ENCODE results near the gene CNIH2. TPM values are rescaled to one million over a fixed set of nuclear protein-coding genes. Genes with fewer than 3 reads are reported as not detected.
"Not testable (repeated sequence)": the region's sequence is repeated elsewhere in the genome, so short reads cannot be mapped to it uniquely, and the experiment has no call there.

Gene CNIH2
- total RNA-seq, 1 donor from 2014 or later = 1.7 TPM

DNA sequence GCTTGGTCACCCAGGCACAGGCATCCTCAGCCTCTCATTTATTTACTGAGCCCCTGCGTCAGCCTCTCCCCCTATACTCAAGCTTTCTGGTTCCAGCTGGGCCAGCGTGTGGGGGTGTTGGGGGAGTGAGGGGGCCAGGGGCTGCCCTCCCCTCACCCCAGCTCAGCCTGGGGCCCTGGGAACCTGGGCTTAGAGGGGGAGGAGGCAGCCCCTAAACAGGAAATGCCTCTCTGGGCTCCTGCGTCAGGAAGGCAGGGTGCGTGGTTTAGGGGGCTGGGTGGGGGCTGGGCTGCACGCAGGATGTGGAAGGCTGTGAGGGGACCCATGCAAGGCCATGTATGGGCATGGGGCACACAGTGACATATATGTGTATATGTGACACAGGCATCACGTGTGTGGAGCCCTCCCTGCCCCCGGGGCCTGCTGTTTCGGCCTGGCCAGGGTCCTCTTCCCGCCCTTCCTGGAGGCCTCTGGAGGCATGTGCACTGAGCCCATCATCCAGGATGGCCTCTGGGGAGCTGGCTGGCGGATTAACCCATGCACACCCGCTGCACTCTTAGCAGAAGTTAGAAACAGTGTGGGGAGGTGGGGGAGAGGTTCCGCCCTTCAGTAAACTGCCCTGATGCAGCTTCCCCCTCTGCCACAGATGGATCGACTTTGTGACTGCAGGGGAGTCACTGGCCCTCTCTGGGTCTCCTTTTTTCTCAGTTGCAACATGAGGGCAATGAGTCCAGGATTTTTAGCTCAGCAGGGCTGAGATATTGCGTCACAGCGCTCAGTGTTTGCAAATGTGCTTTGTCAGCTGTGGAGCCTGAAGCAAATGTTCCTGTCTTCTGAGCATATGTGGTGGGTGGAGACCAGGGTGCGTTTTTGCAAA is 40.0 kb downstream of the CNIH2 start:
- peak overlapping the region; percentile 44 for H3K27ac Mint-ChIP-seq
- intact Hi-C loops (cut with micrococcal nuclease) = no loop called here
- H3K4me1 Mint-ChIP-seq (ENCODE audit: low read depth) = peaks cover 29% of the 10 kb centered on the region
- H3K27me3 Mint-ChIP-seq (ENCODE audit: insufficient read depth) = peaks cover 13% of the 10 kb centered on the region
- DNase-seq (ENCODE audit: low spot score) = no peak
- peaks cover 2% of the 10 kb centered on the region for H3K36me3 Mint-ChIP-seq (ENCODE audit: low read depth)
- peaks cover 5% of the 10 kb centered on the region for H3K9me3 Mint-ChIP-seq
- peak overlapping the region; percentile 7 for H3K4me3 Mint-ChIP-seq

DNA sequence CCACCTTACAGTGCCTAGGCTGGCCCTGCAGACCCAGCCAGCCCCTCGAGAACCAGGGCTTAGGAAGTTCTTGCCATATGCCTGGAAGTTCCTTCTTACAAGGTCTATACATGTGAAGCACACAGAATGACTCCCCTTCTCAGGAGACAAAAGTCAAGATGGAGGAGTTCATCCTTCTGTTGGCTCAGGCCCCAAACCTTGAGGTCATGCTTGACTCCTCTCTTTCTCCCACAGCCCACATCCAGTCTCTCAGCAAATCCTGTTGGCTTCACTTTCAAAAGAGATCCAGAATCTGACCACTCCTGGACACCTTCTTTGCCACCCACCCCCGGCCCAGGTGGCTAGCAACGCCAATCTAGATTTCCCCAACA is 40.6 kb downstream of the CNIH2 start:
- intact Hi-C loops (cut with micrococcal nuclease) = no loop called here
- H3K27ac Mint-ChIP-seq = no peak overlapping the region
- peaks cover 5% of the 10 kb centered on the region for H3K9me3 Mint-ChIP-seq
- H3K4me1 Mint-ChIP-seq (ENCODE audit: low read depth) = peaks cover 29% of the 10 kb centered on the region
- no peak overlapping the region for H3K4me3 Mint-ChIP-seq
- peaks cover 2% of the 10 kb centered on the region for H3K36me3 Mint-ChIP-seq (ENCODE audit: low read depth)
- H3K27me3 Mint-ChIP-seq (ENCODE audit: insufficient read depth) = peaks cover 13% of the 10 kb centered on the region
- DNase-seq (ENCODE audit: low spot score) = no peak

DNA sequence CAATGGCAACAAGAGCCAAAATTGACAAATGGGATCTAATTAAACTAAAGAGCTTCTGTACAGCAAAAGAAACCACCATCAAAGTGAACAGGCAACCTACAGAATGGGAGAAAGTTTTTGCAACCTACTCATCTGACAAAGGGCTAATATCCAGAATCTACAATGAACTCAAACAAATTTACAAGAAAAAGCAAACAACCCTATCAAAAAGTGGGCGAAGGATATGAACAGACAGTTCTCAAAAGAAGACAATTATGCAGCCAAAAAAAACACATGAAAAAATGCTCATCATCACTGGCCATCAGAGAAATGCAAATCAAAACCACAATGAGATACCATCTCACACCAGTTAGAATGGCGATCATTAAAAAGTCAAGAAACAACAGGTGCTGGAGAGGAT is 42.3 kb downstream of the CNIH2 start:
- Mint-ChIP-seq H3K4me1 (ENCODE audit: low read depth) (peaks cover 22% of the 10 kb centered on the region), H3K27me3 (ENCODE audit: insufficient read depth) (peaks cover 13% of the 10 kb centered on the region)
- intact Hi-C loops (cut with micrococcal nuclease); H3K36me3 Mint-ChIP-seq (ENCODE audit: low read depth); H3K27ac Mint-ChIP-seq; H3K4me3 Mint-ChIP-seq; DNase-seq (ENCODE audit: low spot score); H3K9me3 Mint-ChIP-seq: not testable (repeated sequence)

DNA sequence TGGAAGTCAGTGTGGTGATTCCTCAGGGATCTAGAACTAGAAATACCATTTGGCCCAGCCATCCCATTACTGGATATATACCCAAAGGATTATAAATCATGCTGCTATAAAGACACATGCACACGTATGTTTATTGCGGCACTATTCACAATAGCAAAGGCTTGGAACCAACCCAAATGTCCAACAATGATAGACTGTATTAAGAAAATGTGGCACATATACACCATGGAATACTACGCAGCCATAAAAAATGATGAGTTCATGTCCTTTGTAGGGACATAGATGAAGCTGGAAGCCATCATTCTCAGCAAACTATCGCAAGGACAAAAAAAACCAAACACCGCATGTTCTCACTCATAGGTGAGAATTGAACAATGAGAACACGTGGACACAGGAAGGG is 42.8 kb downstream of the CNIH2 start:
- H3K4me1 Mint-ChIP-seq (ENCODE audit: low read depth) = peaks cover 25% of the 10 kb centered on the region
- H3K36me3 Mint-ChIP-seq (ENCODE audit: low read depth); intact Hi-C loops (cut with micrococcal nuclease): not testable (repeated sequence)

DNA sequence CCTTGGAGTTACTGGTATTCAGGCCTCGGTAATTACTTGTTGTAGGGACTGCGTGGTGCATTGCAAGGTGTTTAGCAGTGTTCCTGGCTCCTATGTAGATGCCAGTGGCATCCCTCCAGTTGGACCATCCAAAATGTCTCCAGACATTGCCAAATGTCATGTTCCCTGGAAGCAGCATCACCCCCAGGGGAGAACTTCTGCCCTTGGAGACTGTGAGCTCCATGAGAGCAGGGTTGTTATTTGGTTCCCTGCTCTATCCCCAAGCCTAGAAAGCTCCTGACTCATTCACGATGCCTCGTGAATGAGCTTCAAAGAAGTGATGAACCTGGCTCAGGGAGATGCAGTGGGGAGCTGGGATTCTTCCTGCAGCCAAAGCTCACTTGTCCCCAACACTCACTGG is 43.6 kb downstream of the CNIH2 start:
- DNase-seq (ENCODE audit: low spot score) = no peak
- intact Hi-C loops (cut with micrococcal nuclease) = no loop called here
- peaks cover 29% of the 10 kb centered on the region for H3K4me1 Mint-ChIP-seq (ENCODE audit: low read depth)
- H3K36me3 Mint-ChIP-seq (ENCODE audit: low read depth) = peaks cover 2% of the 10 kb centered on the region
- no peak overlapping the region for H3K4me3 Mint-ChIP-seq
- H3K9me3 Mint-ChIP-seq = peaks cover 5% of the 10 kb centered on the region
- H3K27ac Mint-ChIP-seq = no peak overlapping the region
- peaks cover 10% of the 10 kb centered on the region for H3K27me3 Mint-ChIP-seq (ENCODE audit: insufficient read depth)

More for the DNA sequence above, 42.8 kb downstream of the CNIH2 start:
- not testable (repeated sequence) for H3K27ac Mint-ChIP-seq; H3K27me3 Mint-ChIP-seq (ENCODE audit: insufficient read depth); DNase-seq (ENCODE audit: low spot score); H3K4me3 Mint-ChIP-seq; H3K9me3 Mint-ChIP-seq

DNA sequence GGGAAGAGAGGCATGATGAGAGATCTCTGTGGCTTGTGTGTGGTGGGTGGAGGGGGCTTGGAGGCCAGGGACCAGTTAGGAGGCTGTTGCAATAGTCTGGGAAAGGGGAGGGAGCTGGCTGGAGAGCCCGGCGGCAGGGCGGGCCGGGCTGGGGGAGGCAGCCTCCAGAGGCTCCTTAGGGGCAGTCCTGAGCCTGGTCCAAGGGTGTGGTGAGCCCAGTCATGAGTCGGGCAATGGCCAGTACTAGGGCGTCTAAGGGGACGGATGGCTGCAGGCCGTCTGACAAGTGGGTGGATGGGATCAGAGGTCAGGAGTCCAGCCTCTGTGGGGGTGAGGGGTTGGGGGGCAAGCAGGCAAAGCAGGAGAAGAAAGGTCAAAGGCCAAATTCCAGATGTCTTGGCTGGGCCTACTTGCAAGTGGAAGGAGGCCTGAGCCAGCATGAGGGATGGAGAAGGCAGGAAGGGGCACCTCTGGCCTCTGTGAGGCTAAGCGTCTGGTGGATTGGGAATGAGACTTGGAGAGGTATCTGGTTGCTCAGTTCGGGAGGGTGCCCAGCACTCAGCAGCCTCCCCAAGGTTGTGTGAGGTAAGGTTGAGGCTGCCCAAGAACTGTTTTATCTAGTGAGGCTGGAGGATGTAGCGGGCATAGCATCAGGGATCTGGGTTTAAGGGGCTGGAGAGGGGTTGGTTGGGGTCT is 44.9 kb downstream of the CNIH2 start:
- H3K4me1 Mint-ChIP-seq (ENCODE audit: low read depth) = peaks cover 32% of the 10 kb centered on the region

DNA sequence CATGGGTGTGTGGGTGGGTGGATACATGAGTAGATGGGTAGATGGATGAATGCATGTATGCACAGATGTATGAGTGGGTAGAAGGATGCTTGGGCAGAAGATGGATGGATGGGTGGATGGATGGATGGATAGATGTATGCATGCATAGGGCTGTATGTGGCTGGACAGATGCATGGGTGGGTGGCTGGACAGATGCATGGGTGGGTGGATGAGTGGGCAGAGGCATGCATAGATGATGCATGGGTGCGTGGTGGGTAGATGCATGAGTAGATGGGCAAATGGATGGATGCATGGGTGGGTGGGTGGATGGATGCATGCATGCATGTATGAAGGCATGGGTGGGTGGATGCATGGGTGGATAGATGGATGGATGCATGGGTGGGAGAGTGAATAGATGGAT is 45.7 kb downstream of the CNIH2 start:
- Mint-ChIP-seq H3K9me3 (peaks cover 5% of the 10 kb centered on the region), H3K4me3 (no peak overlapping the region), H3K27ac (no peak overlapping the region), H3K4me1 (ENCODE audit: low read depth) (peaks cover 32% of the 10 kb centered on the region), H3K36me3 (ENCODE audit: low read depth) (peaks cover 2% of the 10 kb centered on the region), H3K27me3 (ENCODE audit: insufficient read depth) (peaks cover 6% of the 10 kb centered on the region)
- DNase-seq (ENCODE audit: low spot score) = no peak
- intact Hi-C loops (cut with micrococcal nuclease) = no loop called here

More for the DNA sequence above, 44.9 kb downstream of the CNIH2 start:
- Mint-ChIP-seq H3K4me3 (no peak overlapping the region), H3K36me3 (ENCODE audit: low read depth) (peaks cover 2% of the 10 kb centered on the region), H3K27ac (no peak overlapping the region), H3K9me3 (peaks cover 5% of the 10 kb centered on the region), H3K27me3 (ENCODE audit: insufficient read depth) (peaks cover 10% of the 10 kb centered on the region)
- intact Hi-C loops (cut with micrococcal nuclease) = no loop called here
- no peak for DNase-seq (ENCODE audit: low spot score)

DNA sequence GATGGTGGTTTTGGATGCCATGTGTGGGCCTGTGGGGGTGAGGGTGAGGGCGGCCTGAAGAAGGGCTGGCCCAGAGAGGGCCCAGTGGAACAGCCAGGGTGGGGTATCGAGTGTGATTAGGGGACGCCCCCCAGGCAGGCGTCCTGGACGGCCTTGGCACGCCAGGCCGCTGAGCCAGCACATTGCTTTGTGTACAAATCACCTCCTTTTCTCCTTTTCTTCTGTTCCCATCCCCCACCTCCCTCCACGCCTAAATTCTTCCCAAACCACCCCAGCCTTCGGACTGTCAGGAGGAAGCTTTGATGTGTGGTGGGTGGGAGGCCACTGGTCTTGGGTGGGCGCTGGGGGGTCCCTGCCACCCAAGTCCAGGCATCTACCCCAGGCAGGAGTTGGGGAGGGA is 46.7 kb downstream of the CNIH2 start:
- Mint-ChIP-seq H3K27me3 (ENCODE audit: insufficient read depth) (peaks cover 4% of the 10 kb centered on the region), H3K27ac (peak overlapping the region; percentile 40), H3K9me3 (peaks cover 5% of the 10 kb centered on the region), H3K4me1 (ENCODE audit: low read depth) (peaks cover 25% of the 10 kb centered on the region), H3K36me3 (ENCODE audit: low read depth) (peaks cover 2% of the 10 kb centered on the region), H3K4me3 (no peak overlapping the region)
- intact Hi-C loops (cut with micrococcal nuclease) = no loop called here
- DNase-seq (ENCODE audit: low spot score) = no peak

DNA sequence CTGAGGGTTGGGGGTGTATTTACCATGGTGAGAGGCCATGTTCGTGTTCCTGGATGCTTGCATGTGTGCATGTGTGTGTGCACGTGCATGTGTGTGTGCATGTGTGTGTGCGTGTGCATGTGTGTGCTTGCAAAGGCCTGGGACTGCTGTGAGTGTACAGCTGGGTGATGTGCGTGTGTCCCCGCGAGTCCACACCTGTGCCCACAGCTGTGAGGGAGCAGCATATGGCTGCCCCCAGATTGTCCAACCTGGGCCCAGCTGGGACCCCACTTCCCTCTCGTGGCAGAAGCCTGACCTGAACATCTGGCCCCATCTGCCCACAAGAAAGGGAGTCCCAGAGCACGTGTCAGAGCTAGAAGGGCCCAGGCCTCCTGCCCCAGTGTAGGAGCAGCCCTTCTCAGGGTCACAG is 47.3 kb downstream of the CNIH2 start:
- H3K9me3 Mint-ChIP-seq = peaks cover under 1% of the 10 kb centered on the region
- peaks cover under 1% of the 10 kb centered on the region for H3K36me3 Mint-ChIP-seq (ENCODE audit: low read depth)
- DNase-seq (ENCODE audit: low spot score) = no peak
- no peak overlapping the region for H3K27ac Mint-ChIP-seq
- H3K27me3 Mint-ChIP-seq (ENCODE audit: insufficient read depth) = peaks cover 4% of the 10 kb centered on the region
- intact Hi-C loops (cut with micrococcal nuclease) = no loop called here
- H3K4me3 Mint-ChIP-seq = no peak overlapping the region
- H3K4me1 Mint-ChIP-seq (ENCODE audit: low read depth) = peaks cover 25% of the 10 kb centered on the region

DNA sequence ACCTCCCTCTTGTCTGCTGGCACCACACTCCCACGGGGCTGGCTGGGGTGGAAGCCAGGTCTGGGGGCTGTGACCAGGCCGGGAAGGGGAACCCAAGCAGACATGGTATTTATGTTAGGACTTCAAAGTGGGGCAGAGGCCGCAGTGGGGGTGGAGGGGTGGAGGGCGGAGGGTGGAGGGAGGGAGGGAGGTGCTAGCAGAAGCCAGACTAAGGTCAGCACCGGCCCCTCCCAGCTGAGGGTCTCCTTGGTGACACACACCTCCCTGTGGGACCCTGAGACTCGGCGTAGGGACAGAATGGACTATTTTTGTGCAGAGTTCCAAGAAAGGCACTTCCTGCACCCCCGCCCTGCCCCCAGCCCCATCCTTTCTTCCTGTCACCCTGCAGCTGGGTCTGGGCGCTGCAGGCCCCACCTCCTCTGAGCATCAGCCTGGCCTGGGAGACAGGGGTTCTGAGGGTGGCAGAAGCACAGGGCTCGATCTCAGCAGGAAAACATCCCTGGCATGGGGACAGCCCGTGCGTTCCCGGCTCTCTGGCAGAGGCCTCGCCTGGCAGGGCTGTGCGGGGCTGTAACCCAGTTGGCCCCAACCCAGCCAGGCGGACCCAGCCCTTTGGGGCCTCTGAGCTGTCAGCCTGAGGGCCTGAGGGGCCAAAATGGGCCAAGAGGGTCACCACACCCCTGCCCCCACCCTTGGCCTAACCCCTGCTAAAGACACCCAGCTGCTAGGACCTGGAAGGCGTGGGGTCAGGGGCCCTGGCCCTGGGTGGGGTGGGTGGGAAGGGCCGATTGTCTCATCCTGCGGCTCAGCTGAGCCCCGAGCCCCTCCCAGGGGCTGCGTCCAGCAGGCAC is 48.5 kb downstream of the CNIH2 start:
- DNase-seq (ENCODE audit: low spot score) = no peak
- Mint-ChIP-seq H3K36me3 (ENCODE audit: low read depth) (no peaks in the 10 kb centered on the region), H3K27me3 (ENCODE audit: insufficient read depth) (peaks cover 2% of the 10 kb centered on the region), H3K9me3 (no peaks in the 10 kb centered on the region), H3K4me1 (ENCODE audit: low read depth) (peaks cover 25% of the 10 kb centered on the region), H3K4me3 (peak overlapping the region; percentile 25), H3K27ac (peak overlapping the region; percentile 62)
- intact Hi-C loops (cut with micrococcal nuclease) = no loop called here

DNA sequence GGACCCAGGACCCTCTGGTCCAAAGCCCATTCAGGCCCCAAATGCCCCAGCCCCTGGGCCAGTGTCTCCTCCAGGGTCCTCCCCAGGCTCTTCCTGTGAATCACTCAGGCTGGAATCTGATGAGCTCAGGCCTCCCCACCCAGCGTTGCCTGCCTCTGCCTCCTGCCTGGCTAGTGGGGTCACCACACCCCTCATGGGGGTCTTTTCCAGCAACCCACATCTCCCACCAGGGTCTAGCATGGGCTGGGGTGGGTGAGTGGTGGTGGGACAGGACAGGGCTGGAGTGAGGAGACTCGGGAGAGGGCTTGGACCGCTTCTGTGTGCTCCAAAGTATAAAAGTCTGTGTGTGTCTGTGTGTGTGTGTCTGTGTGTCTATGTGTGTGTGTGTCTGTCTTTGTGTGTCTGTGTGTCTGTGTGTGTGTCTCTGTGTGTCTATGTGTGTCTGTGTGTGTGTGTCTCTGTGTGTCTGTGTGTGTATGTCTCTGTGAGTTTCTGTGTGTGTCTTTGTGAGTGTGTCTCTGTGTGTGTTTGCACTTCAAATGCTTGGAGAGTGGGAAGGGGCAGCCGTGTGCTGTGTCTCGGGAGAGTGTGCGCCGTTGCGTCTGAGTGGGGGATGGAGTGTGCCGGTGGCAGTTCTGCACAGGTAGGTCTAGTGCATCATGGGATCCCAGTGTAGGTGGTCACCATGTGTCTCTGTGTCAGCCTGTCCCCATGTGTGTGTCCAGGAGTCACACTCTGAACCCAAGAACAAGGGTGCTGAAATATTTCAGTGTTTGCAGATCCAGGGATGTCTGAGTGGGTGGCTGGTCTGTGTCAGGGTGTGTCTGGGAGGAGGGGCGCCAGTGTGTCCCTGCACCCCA is 49.4 kb downstream of the CNIH2 start:
- Mint-ChIP-seq H3K27ac (peak overlapping the region; percentile 61), H3K9me3 (no peaks in the 10 kb centered on the region), H3K4me3 (no peak overlapping the region), H3K27me3 (ENCODE audit: insufficient read depth) (peaks cover under 1% of the 10 kb centered on the region), H3K36me3 (ENCODE audit: low read depth) (no peaks in the 10 kb centered on the region), H3K4me1 (ENCODE audit: low read depth) (peaks cover 25% of the 10 kb centered on the region)
- no peak for DNase-seq (ENCODE audit: low spot score)
- intact Hi-C loops (cut with micrococcal nuclease) = loop anchor here (1.0 to 2.0 kb wide), 6 partner anchors 9 to 105 kb away; partner anchors contain the start of genes BRMS1, RIN1 and YIF1A

DNA sequence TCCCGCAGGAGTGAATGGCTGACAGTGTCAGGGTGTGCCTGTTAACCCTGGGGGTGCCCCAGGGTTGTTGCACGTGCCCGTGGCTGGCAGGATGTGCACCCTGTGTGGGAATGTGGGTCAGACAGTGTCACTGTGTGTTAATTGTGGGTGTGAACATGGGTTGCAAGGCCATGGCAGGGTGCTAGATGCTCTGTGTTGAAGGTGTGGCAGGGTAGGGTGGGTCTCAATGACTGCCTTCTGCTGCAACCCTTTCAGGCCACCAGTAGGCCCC is 50.0 kb downstream of the CNIH2 start:
- peaks cover 25% of the 10 kb centered on the region for H3K4me1 Mint-ChIP-seq (ENCODE audit: low read depth)
- H3K27me3 Mint-ChIP-seq (ENCODE audit: insufficient read depth) = no peaks in the 10 kb centered on the region
- no peaks in the 10 kb centered on the region for H3K36me3 Mint-ChIP-seq (ENCODE audit: low read depth)
- H3K4me3 Mint-ChIP-seq = no peak overlapping the region
- DNase-seq (ENCODE audit: low spot score) = no peak
- intact Hi-C loops (cut with micrococcal nuclease) = loop anchor here (1.0 to 2.0 kb wide), 6 partner anchors 8 to 106 kb away; partner anchors contain the start of genes BRMS1, RIN1 and YIF1A
- H3K27ac Mint-ChIP-seq = peak overlapping the region; percentile 61
- H3K9me3 Mint-ChIP-seq = no peaks in the 10 kb centered on the region

All from activated T-helper 1 cell treated with anti-CD3 and anti-CD28 coated beads, Interleukin-12 subunit alpha, Interleukin-12 subunit beta, Interleukin-2, Interleukin-4 antibody, amounts not matched to agents 30 ng/mL and 10 ng/mL and 1 ng/mL, durations not matched to agents 14 hours and 24 hours and 36 hours (primary cell).